HG03575 (cell line): ENCODE results near the gene ADISSP.
"Not testable (repeated sequence)": the region's sequence is repeated elsewhere in the genome, so short reads cannot be mapped to it uniquely, and the experiment has no call there.

Source experiments
- ATAC-seq: cut with Tn5 transposase; IDR thresholded peaks from one replicate; pipeline ENCODE4 v1.9.1; 2021; ENCODE audit not compliant: unreplicated experiment, insufficient number of reproducible peaks, low FRiP score; ENCODE audit errors: extremely low read depth

ADISSP gene

DNA sequence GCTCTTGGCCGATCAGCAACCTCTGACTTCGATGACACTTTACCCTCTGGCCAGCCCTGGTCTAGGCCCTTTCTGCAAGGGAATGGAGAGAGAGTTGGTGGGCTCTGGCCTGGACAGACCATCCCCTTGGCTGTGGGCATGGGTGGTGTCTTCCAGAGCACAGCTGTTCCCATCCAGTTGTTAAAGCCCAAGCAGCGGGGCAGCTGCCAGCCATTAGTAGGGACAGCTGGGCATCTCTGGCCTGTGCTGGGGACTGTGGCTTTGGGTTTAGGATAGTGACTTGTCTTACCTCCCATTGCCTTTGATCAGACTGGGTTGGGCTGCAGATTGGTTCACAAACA is 31.3 kb upstream of the ADISSP start:
- no peak for ATAC-seq

- no peak for ATAC-seq
Measured at GRCh38 chr20:3798373-3798768, 30.8 kb upstream of the ADISSP start.

DNA sequence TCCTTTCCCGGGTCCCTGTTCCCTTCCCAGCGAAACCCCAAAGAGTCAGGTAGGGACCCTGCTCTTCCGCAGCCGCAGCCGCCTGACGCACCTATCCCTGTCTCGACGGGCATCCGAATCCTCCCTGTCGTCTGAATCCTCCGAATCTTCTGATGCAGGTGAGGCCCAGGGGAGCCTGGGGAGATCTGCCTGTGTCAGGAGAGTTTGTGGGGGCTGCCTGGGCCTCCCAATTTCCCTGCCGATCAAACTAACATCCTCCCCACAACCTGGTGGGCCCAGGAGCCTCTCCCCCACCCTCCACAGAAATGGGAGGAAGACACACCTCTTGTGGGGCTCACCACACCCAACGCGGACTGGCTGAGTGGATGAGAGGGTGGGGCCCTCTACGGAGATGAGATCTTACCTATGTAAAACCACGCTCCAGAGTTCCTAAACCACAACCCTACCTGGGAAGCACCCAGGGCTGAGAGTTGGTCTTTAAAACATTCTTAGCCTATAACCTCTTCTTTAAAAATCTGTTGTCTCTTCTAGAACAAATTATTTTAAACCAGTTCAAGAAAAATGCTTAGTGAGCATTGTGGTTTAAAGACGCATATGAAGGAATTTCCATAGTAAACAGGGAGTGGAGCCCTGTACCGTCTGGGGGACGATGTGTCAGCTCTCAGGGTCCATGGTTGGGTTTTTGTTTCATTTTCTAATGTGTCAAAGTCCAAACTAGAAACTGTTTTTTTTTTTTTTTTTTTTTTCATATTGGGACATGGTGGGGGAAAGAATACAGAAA is 30.2 kb upstream of the ADISSP start:
- no peak for ATAC-seq

GRCh38 chr20:3797226-3797545 is 29.6 kb upstream of the ADISSP start:
- ATAC-seq, result no peak

GRCh38 chr20:3796477-3797225 is 29.1 kb upstream of the ADISSP start:
- no peak for ATAC-seq

DNA sequence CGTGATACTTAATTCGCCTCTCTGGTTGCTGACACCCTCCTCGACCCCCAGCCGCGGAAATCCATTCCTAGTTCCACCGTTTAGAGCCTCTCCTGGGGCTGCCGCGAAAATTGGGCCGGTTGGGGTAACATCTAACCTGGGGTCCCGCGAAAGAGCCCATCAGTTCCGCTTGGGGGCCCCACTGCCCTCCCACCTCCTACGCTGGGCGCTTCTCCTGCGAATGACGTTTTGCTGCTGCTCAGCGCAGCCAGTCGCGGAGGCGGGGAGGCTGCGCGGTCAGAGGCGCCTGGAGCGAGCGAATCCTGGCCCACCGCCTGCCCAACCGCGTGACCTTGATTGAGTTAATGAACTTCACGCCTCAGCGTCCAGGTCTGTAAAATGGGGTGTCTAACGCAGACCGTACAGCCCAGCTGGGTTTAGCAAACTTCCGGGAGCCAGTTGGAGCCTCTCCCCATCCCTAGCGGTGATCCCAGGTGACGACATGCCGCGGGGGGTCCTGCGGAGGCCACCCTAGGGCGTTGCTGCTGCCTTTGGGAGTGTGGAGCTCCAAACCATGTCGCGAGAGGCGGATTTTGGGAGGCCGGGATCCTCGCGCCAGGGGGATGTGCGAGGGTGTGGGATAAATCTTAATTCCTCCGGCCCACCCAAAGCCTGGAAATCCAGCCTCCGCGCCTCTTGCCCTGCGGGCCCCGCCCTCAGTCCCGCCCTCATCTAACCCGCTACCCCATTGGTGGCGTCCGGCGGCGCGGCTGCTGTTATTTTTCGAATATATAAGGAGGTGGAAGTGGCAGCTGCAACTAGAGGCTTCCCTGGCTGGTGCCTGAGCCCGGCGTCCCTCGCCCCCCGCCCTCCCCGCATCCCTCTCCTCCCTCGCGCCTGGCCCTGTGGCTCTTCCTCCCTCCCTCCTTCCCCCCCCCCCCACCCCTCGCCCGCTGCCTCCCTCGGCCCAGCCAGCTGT is 28.2 kb upstream of the ADISSP start, which contains the start of gene CDC25B:
Gene CDC25B, plus strand, starts transcription at position 800 of the 958 bp plus-strand sequence. CDS start 222 bp downstream, outside the sequence.
- ATAC-seq, result peak; percentile 32

DNA sequence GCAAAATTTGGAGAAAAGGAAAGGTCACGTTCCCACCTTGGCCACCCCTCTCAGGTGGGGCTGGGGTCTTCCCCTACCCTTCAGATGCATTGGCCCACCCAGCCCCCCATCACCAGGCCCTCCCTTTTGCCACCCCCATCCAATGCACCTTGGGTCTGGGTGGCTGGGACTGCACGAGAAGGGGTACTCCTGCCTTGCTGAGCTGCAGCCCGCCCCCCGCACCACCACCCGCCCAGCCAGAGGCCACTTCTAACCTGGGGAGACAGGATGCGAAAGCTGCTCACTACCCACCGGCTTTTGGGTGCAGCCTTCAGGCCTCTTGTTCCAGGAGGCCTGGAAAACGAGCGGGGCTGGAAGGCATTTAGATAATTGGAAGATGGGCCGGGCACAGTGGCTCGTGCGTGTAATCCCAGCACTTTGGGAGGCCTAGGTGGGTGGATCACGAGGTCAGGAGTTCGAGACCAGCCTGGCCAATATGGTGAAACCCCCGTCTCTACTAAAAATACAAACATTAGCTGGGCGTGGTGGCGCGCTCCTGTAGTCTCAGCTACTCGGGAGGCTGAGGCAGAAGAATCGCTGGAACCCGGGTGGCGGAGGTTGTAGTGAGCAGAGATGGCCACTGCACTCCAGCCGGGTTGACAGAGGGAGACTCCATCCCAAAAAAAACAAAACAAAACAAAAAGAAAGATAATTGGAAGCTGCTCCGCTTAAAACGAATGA is 27.3 kb upstream of the ADISSP start:
- no peak for ATAC-seq

GRCh38 chr20:3794168-3794567 is 26.6 kb upstream of the ADISSP start:
- ATAC-seq, result not testable (repeated sequence)

DNA sequence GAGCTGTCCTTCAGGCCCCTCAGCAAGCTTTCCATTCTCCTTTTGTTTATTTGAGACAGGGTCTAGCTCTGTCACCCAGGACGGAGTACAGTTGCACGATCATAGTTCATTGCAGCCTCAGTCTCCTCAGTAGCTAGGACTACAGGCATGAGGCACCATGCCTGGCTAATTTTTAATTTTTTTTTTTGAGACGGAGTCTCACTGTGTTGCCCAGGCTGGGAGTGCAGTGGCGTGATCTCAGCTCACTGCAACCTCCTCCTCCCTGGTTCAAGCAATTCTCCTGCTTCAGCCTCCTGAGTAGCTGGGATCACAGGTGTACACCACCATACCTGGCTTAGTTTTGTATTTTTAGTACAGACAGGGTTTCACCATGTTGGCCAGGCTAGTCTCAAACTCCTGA is 21.6 kb upstream of the ADISSP start:
- ATAC-seq, result not testable (repeated sequence)

GRCh38 chr20:3788685-3789155 is 21.2 kb upstream of the ADISSP start:
- ATAC-seq, result no peak

- ATAC-seq, result no peak
Measured at GRCh38 chr20:3787324-3788014, 19.9 kb upstream of the ADISSP start.

DNA sequence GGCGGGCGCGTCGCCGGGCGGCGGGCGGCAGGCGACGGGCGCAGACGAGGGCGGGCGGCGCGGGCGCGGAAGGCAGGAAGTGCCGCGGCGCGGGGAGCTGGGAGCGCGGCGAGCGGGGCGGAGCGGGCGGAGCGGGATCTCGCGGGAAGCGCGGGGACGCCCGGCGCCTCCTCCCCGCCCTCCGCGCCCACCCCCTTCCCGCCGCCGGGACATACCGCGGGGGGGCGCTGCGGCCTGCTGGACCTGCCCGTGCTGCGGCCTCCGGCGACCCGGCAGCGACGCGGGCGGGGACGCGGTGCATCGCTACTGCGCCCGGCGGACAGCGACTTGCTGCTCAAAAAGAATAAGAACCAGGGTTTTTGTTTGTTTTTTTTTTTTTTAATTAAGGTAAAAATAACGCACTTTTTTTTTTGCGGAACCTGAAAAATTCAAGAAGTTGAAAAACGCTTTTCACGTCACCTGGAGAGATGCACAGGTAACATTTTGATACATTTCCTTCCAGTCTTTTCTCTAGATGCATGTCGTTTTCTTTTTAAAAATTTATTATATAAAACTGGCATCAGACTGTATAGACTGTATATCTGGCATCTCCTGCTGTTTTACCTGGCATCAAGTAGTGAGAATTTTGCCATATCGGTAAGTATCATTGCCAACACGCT is 19.2 kb upstream of the ADISSP start, which contains the start of gene CENPB:
Gene CENPB, minus strand, starts transcription at position 76 of the 659 bp plus-strand sequence. CDS start 257 bp downstream, outside the sequence.
- no peak for ATAC-seq

GRCh38 chr20:3786126-3786484 is 18.6 kb upstream of the ADISSP start:
- ATAC-seq, result no peak

DNA sequence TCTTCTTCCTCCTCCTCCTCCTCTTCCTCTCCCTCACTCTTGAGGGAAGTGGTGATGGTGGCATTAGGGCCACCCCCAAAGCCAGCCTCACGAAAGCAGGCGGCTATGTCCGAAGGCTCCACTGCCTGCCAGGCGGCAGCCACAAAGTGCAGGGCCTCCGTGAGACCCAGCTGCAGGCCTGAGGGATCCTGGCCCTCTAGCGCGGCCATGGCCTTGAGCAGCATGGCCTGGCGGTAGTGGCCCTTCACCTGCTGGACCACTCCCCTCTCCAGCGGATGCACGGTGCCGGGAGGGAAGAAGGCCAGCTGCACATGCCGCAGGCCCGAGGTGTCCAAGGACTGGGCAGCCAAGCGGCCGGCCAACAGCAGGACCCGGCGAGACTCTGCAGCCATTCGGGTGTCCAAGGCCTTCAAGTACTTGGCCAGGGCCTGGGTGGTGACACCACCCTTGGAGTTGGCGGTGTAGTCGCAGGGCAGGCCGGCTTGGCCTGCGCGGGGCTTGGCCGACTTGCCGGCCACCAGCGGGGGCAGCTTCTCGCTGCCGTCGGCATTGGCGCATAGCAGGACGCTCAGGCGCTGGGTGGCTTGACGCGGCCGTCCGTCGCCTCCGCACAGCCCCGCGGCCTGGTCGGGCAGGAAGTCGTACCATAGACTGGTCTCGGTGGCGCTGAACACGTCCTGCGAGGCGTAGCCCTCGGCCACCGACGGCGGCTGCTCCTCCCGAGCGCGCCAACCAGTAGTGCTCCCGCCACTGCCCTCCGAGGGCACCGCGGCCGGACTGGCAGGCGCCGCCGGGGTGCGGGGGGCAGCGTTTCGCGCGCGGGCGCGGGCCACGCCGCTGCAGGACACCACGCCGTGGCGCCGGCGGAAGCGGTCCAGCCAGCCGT is 17.9 kb upstream of the ADISSP start:
- no peak for ATAC-seq

DNA sequence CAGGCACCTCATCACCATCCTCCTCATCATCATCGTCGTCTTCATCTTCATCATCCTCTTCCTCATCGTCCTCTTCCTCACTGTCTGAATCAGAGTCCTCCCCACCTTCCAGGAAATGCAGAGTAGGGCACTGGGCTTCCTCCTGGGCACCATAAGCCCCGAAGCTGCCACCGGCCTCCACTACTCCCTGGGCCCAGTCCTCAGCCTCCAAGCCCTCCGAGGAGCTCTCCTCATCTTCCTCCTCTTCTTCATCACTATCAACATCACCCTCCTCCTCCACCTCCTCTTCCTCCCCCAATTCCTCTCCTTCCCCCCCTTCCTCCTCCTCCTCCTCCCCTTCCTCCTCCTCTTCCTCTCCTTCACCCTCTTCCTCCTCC is 17.3 kb upstream of the ADISSP start:
- no peak for ATAC-seq

DNA sequence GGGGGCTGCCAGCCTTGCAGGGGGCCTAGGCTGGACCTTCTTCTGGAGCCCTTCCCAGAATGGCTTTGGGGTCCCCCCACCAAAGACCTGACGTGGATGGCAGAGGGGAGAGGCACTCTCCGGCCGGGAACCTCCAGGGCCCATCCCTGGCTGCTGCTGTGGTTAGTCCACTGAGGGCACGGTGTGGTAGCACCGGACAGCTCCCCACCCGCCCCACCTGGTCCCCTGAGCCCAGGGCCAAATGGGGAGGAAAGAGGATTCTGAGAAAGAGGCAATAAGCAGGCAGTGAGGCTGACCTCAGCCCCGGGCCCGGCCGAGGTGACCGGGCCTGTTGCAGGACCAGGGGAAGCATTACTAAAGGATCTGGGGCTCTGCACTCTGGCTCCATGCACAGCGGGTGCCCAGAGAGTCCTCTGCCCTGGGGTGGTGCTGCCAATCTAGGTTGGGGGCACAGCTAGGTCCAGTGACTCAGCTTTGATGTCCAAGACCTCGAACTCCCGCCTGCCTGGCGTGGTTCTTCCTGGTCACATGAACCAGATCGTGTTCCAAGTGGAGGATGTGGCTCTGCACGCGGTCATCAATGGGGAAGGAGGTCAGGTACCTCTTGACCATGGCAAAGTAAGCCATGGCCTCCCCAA is 16.8 kb upstream of the ADISSP start:
- ATAC-seq, result no peak
